HG02763 (cell line): ENCODE results near the gene SPAG16.

Experiments used
- ATAC-seq: cut with Tn5 transposase; IDR thresholded peaks from one replicate; pipeline ENCODE4 v1.9.1; 2021; ENCODE audit warnings: mild to moderate bottlenecking, moderate library complexity; ENCODE audit not compliant: unreplicated experiment

The SPAG16 gene

DNA sequence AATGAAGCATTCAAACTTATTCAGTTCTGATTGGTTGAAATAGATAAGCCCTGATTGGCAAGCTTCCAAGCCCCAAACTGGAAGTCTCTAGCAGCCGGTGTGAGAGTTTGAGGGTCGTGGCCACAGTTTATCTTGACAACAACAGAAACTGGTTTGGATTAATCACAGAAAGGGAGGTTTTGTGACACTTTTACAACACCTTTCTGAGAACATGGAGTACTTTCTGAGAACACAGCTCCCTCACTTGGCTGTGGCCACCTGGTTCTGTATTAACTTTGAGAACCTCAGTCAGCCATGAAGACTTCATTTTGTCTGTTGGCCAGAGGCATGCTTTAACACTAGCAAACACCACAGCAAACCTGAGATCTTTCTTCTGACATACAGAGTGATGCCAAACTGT, 845.9 kb downstream of the SPAG16 start:
- no peak for ATAC-seq

DNA sequence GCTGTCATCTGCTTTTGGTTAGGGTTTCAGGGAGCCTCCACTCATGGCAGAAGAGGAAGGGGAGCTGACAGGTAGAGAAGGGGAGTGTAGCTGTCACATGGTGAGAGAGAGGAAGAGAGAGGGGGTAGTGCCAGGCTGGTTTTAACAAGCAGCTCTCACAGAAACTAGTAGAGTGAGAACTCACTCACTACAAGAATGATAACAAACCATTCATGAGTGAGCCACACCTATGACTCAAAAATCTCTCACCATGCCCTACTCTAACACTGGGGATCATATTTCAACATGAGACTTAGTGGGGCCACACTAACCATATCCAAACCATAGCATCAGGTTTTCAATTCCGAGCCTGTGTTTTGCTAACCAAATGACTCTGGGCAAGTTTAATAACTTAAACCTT, 851.7 kb downstream of the SPAG16 start:
- ATAC-seq: no peak

DNA sequence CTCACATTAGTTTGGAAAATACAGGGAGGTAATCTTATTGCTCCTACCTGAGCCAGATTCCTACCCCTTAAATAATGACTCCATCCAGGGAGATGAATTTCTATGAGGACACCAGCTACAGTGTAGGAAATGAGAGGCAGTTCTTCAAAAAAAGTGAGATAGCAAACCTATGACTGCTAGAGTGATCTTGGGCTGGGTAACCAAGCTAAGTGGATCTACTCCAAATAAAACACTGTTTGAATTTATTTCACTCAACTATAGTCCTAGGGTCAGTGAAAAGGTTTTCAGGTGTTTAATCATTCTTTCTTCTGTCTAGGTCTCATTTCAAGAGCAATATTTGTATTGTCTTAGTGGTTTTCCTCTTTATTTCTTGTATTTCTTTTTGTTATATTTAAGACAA, 854.5 kb downstream of the SPAG16 start:
- ATAC-seq: no peak

DNA sequence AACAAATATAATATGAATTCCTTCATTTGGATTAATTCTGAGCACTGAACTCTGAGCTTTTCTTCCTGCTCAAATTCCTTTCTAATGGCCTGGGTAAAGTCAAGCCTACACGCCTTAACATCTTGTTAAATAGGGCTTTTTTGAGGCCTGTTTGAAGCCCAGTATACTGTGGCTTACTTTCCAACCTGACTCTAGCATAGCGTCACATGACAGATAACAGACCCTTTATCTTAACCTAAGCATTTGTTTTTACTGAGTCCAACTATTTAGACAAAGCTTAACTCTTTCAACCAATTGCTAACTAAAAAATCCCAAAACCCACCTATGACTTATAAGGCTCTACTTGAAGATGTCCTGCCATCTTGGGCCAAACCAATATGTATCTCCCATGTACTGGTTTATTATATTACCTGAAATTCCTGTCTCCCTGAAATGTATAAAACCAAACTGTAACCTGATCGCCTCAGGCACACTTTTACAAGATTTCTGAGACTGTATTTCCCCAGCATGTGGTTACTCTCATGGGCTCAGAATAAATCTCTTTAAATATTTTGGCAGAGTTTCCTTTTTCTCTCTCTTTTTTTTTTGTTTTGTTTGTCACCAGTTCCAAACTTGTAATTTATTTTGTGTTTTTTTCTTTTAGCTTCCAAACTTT, 855.5 kb downstream of the SPAG16 start:
- no peak for ATAC-seq

DNA sequence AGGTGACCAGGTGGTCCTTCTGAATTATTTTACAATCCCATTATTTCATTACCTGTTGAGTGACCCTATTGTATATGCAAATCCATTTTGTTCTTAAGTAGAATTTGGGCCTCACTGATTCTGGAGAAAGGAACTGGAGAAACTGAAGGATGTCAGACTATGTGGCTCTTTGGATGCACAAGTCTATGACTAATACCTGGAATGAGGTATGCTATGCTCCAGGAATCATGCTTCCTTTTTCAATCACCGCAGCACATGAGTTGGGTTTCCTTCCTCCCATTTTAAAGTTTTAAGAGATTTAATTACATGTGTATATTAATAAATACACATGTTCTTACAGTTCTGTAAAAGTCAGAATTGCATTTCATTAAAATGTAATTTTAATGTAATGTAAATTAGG, 872.7 kb downstream of the SPAG16 start:
- ATAC-seq: no peak

DNA sequence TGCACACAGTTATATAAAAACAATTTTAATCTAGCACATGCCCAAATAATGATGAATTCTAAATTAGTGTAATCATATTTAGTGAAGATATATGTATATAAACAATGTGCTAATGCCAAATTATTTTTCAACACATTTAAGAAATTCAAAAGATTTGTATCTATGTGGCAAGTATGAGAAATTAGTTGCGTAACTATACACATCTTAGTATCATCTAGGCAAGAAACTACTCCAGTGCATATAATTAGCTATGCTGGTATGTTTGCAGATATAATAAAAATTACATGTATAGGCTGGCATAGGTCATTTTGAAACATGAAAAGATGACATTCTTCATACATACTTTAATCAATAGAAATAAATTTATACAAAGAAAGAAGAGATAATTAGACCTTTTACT, 874.6 kb downstream of the SPAG16 start:
- ATAC-seq: no peak

DNA sequence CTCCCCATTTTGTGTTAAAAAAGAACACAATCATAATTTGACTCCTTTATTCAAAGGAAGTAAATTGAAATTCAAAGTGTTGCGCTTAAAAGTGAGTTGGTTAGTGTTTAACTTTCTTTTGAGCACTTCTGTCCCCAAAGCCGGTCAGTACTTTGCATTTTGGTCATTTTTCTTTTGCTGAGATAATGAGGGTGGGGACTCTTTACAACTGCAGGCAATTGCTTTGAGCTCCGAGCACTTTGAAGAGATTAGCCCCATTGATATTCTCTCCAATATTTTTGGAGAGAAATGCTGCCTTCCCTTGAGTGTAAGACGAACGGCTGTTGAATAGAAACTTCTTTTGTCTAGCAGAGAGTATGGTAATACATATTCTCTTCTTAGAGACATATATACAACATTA, 885.0 kb downstream of the SPAG16 start:
- no peak for ATAC-seq

DNA sequence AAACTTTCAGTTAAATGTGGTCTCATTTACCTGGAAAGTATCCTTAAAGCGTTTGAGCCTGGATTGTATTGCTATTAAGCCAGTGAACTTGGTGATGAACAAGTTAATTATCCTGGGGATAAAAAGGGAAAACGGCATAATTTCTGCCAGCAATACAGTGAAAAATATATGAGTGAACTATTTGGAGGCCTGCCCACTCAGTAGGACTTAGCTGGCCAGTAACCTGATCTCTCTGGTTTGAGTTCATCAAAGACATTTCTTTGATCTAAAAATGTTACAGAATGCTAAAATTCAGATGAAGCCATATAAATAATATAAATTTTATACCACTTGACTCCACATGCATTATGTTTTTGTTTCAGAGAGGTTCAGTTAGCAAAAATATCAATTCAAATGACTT, 885.5 kb downstream of the SPAG16 start:
- ATAC-seq: no peak

DNA sequence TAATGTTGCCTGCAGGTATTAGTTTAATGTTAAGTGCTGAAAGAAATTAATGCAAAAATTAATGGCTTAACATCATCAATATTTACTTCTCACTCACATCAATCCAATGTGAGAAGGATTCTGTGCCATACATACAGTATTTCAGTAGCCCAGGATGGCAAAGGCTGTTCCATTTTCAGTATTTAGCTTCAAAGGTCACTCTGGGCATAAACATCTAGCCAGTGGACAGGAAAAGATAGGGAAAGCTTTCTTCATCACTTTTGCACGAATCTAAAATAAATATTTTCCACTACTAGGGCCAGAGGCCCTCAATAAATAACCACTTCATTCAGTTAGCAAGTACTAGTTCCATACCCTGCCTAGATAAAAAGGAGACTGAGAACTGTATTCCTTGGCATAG, 890.3 kb downstream of the SPAG16 start:
- no peak for ATAC-seq

DNA sequence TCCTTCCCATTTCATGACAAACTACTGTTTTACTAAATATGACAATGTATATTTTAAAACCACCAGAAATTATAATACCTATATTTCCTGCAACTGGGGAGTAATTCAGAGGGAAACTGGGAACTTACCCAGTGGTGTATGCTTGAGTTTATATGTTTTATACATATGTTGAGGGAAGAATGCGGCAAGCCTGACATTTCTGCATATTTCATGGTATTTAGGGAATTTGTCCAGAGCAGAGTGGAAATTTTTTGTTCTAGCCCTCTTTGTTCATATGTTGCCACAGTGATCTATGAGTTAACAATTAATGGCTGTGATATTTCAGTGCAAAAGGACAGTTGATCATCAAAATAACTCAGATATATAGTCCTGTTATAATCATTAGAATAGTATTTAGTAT, 895.8 kb downstream of the SPAG16 start:
- ATAC-seq: no peak

DNA sequence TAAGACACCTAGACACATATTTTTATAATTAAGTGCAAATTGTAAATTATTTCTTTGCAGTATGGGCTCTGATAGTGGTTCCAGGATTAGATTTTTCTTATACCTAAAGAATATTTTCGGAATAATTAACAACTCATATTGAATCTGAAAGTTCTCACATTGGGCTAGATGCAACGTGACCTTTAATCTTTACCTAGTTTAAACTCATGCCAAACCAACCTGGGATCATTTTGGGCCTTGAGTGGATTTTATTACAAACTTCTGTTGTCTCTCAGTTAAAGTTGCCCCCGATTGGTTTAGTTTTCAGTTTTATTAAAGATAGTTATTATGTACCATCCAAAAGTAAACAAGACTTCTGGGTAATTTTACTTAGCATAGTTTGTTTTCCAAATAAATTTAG, 896.4 kb downstream of the SPAG16 start:
- no peak for ATAC-seq

DNA sequence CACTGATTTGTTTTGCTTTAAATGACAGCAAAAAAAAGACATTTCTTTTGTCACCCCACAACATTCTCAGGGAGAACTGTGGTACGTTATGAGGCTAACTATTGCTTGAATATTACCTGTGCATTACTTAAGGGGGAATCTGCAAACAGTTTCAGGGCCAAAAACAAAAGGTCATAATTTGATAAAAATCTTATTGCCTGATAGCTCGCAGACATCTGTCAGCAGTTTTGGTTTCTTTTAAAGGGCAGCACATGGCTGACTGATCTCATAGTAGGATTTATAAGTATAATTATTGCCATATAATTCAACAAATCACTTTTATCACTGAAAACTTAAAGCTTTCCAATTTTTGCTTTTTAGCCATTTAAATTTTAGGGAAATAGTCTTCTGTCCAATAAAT, 900.2 kb downstream of the SPAG16 start:
- no peak for ATAC-seq

DNA sequence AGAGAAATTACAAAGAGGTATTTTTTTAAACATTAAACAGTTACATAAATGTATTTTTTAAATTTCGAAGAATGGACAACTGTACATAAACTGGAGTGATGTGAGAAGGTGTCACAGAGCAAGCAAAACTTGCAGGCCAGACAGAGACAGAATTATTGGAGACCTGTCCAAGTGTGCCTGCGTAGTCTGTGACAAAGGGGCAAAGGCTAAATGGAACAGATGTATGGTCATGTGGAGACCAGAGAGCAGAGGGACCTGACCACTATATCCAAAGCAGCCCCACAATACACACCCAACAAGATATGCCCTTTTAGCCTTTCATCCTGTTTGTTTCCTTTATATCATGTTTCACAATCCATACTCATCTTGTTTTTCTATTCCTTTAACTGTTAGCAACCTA, 901.3 kb downstream of the SPAG16 start:
- no peak for ATAC-seq

DNA sequence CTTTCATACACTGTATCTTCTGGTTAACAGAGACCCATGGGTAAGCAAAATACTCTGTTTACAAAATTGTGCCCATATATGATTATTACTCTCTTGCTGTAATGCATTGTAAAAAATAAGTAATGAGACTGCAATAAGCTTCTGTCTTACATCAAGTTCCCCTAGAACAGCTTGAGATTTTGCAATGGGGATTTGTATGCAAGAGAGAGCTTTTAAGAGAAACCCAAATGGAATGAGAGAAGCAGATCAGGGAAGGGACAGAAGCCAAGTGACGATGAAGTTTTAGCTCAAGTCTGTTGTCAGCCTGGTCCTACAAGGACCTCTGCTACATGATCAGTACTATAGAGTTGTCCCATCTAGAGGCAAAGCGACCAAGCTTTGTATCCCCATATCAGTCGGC, 908.4 kb downstream of the SPAG16 start:
- ATAC-seq: no peak

DNA sequence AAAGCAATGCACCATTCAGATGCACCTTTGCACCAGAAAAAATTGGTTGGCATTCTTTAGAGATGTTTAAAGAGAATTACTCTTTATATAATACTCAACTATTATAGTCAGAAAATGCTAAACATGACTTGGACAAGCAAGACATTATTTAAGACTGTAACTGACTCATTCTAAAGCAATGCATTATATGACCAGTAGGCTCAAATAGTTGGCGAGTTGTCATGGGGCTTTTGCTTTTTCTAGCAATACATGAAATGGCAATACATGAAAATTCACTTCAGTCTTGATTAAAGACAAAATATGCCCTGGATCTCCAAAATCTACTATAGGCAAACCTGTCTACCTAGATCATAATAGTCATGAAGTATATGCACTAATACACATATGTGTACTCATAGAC, 909.7 kb downstream of the SPAG16 start:
- no peak for ATAC-seq

DNA sequence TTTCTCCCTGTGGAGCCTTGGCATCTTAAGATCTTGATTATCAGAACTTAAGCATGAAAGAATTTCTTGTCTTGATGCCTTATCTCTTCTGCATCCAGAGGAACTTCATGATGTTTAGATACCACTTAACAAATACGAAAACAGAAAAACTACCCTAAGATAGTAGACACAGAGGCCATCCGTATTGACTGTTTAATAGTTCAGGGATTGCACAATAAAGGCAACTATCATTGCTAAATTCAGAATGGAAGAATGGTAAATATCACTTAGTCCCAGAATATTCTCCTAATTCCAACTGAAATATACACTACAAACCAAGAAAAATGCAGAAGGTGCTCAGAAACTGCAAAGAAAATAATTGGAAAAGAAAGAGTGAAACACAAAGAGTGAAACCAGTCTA, 912.0 kb downstream of the SPAG16 start:
- no peak for ATAC-seq

DNA sequence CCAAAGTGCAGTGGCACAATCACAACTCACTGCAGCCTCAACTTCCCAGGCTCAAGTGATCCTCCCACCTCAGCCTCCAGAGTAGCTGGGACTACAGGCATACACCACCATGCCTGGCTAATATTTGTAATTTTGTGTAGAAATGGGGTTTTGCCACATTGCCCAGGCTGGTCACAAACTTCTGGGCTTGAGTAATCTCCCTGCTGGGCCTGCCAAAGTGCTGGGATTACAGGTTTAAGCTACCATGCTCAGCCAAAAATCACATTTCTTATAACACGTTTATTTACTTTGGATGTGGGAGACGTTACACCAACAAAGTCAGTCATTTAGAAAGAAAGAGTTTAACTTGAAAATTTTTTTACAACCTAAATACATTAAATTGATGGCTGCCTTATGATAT, 917.6 kb downstream of the SPAG16 start:
- no peak for ATAC-seq

DNA sequence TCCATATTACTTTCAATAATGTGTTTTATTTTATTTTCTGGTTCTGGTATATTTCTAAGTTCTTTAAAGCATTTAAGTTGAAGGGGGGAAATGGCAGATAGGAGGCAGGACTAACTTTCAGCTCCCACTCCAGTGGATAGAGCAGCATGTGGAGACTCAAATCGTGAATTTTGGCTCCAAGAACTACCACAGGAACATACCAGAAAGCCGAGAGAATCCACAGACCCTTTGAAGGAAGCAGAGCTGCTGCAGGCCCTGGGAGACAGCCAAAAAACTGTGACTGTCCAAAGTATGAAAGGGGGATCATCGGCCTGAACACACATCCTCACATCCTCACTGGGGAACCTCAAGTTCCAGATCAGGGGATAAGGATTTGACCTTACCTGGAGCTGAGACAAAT, 919.0 kb downstream of the SPAG16 start:
- ATAC-seq: no peak

DNA sequence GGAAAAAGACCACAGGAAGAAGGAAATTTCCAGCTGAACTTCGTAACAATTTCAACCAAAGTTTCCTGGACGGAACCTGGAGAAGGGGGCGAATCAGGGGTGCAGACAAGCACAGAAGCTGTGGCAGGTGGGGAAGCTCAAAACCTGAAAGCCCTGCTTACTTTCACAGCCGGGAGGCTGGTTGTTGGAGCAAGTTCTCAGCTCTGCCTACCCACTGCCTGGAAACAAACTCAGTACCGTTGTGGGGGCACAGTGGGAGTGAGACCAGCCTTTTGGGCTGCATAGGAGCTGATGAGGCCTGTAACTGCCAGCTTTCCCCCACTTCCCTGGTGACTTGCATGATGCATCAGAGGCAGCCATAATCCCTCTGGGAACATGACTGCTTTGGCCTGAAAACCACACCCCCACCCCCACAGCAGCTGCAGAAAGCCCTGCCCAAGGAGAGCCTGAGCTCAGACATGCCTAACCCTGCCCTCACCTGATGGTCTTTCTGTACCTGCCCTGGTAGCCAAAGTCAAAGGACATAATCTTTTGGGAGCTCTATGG, 919.6 kb downstream of the SPAG16 start:
- no peak for ATAC-seq

DNA sequence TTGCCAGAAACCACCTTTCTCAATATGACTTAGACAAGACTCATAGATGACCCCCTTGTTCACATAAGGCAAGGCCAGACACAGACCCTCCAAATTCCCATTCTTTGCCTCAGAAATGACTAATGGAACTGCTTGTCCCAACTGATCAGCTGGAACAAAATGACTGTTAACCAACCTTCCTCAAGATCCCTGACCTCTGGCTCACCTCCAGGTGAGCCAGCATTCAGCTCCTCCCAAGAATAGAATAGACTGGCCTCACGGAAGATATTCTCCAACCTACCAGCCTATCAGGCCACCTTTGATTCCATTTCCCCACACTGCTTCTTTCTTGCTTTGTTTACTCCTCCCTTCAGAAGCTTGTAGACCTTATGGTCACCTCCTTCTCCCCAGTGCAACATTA, 930.8 kb downstream of the SPAG16 start:
- no peak for ATAC-seq

DNA sequence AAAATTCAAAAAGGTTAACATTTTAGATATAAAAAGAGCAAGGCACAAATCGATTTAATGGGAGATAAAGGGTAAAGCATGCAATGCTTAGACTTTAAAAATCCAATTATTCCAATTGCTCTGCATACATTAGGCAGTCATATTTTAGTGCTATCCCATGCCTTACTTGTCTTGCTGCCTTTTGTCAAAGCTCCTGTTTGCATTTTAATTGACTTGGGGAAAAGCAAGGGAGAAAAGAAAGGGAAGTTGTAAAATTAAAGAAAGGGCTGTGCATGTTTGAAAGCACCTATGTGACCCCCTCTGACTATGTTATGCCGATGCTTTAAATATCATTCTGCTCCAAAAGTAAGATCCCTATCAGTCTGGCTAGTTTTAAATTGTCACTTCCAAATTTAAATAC, 932.9 kb downstream of the SPAG16 start:
- ATAC-seq: no peak

DNA sequence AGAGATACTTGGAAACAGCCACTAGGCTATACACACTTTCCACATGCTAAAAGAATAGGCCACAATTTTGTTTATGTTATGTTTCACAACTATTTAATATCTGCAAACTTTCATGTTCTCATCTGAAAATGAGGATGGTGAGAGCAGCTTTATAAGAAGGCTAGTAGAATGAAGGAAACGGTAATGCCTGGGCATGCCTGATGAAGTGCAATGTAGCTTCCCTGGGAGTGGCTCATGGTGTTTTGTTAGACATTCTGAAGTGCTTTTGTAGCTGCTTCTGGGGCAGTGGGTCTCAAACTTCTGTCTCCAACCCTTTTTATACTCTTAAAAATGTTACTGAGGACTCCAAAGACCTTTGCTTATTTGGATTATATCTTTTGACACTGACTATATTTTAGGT, 933.3 kb downstream of the SPAG16 start:
- no peak for ATAC-seq

DNA sequence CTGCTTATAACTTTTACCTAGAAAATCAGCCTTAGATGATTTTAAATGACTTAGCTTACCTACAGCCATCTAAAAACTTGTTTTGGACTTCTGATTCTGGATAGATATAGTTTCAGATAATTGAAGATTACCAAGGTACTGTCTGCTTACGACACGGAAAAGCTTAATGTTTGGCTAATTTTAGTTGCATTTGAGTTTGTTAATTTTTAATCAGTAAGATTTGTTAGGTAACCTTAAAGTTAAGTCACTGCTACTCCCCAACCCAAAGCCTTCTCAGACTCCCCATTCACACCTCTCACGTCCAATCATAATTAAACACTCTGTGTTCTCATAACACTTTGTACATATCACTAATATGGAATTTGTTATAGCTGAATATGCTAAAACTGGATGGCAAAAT, 936.0 kb downstream of the SPAG16 start:
- no peak for ATAC-seq
